ENCODE measurements around the gene ARID3A. TPM values are rescaled to one million over a fixed set of nuclear protein-coding genes. Genes with fewer than 3 reads are reported as not detected.

ARID3A gene
- total and polyA plus RNA-seq, 2 of the 13 experiments (the other 11 are each of a cell fraction or from before 2014, with no cell fraction given) = 71.3 to 77.9 TPM

DNA sequence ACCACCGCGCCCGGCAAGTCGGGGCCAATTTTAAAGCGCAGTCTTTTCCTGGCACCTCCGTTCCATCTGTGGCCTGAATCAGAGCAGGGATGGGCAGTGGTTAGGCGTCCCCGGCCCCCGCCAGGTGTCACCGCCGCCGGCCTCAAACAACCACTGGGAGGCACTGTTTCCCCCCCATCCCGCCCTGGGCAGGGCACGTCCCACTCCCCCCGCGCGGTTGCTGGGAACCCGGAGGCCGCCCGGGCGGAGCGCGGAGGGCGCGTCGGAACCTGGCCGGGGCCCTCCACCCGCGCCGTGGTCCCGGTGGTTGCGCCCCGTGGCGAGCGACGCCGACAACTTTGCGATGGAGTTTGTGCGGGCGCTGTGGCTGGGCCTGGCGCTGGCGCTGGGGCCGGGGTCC lies 74.3 kb downstream of the ARID3A start, which contains the start of gene GRIN3B (continued):
- TF ChIP-seq, protein P1, sequence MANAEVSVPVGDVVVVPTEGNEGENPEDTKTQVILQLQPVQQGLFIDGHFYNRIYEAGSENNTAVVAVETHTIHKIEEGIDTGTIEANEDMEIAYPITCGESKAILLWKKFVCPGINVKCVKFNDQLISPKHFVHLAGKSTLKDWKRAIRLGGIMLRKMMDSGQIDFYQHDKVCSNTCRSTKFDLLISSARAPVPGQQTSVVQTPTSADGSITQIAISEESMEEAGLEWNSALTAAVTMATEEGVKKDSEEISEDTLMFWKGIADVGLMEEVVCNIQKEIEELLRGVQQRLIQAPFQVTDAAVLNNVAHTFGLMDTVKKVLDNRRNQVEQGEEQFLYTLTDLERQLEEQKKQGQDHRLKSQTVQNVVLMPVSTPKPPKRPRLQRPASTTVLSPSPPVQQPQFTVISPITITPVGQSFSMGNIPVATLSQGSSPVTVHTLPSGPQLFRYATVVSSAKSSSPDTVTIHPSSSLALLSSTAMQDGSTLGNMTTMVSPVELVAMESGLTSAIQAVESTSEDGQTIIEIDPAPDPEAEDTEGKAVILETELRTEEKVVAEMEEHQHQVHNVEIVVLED (CRISPR knock-in tag; IDR thresholded peaks at IDR 0.05; ENCODE audit: borderline replicate concordance) = no peak
- TF ChIP-seq ZNF510 (CRISPR knock-in tag; IDR thresholded peaks at IDR 0.05; ENCODE audit: low read depth) (no peak), ZSCAN25 (CRISPR knock-in tag; IDR thresholded peaks at IDR 0.05) (no peak), RXRA (CRISPR knock-in tag; IDR thresholded peaks at IDR 0.05) (no peak), NCOA2 (CRISPR knock-in tag; IDR thresholded peaks at IDR 0.05) (no peak), ZFP90 (CRISPR knock-in tag; IDR thresholded peaks at IDR 0.05; ENCODE audit: borderline replicate concordance) (no peak), MAFG (CRISPR knock-in tag; IDR thresholded peaks at IDR 0.05) (no peak), MTF2 (CRISPR knock-in tag; IDR thresholded peaks at IDR 0.05; ENCODE audit: borderline replicate concordance) (no peak), ATRX (CRISPR knock-in tag; IDR thresholded peaks at IDR 0.05; ENCODE audit: borderline replicate concordance) (no peak), TRIM24 (CRISPR knock-in tag; IDR thresholded peaks at IDR 0.05) (no peak), ZMYM2 (CRISPR knock-in tag; IDR thresholded peaks at IDR 0.05) (no peak)
- TF ChIP-seq, protein P2, sequence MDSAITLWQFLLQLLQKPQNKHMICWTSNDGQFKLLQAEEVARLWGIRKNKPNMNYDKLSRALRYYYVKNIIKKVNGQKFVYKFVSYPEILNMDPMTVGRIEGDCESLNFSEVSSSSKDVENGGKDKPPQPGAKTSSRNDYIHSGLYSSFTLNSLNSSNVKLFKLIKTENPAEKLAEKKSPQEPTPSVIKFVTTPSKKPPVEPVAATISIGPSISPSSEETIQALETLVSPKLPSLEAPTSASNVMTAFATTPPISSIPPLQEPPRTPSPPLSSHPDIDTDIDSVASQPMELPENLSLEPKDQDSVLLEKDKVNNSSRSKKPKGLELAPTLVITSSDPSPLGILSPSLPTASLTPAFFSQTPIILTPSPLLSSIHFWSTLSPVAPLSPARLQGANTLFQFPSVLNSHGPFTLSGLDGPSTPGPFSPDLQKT (CRISPR knock-in tag; IDR thresholded peaks at IDR 0.05; ENCODE audit: borderline replicate concordance) = no peak
- TF ChIP-seq, protein P3, sequence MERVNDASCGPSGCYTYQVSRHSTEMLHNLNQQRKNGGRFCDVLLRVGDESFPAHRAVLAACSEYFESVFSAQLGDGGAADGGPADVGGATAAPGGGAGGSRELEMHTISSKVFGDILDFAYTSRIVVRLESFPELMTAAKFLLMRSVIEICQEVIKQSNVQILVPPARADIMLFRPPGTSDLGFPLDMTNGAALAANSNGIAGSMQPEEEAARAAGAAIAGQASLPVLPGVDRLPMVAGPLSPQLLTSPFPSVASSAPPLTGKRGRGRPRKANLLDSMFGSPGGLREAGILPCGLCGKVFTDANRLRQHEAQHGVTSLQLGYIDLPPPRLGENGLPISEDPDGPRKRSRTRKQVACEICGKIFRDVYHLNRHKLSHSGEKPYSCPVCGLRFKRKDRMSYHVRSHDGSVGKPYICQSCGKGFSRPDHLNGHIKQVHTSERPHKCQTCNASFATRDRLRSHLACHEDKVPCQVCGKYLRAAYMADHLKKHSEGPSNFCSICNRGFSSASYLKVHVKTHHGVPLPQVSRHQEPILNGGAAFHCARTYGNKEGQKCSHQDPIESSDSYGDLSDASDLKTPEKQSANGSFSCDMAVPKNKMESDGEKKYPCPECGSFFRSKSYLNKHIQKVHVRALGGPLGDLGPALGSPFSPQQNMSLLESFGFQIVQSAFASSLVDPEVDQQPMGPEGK (CRISPR knock-in tag; IDR thresholded peaks at IDR 0.05) = peak; percentile 85
- TF ChIP-seq, protein P4, sequence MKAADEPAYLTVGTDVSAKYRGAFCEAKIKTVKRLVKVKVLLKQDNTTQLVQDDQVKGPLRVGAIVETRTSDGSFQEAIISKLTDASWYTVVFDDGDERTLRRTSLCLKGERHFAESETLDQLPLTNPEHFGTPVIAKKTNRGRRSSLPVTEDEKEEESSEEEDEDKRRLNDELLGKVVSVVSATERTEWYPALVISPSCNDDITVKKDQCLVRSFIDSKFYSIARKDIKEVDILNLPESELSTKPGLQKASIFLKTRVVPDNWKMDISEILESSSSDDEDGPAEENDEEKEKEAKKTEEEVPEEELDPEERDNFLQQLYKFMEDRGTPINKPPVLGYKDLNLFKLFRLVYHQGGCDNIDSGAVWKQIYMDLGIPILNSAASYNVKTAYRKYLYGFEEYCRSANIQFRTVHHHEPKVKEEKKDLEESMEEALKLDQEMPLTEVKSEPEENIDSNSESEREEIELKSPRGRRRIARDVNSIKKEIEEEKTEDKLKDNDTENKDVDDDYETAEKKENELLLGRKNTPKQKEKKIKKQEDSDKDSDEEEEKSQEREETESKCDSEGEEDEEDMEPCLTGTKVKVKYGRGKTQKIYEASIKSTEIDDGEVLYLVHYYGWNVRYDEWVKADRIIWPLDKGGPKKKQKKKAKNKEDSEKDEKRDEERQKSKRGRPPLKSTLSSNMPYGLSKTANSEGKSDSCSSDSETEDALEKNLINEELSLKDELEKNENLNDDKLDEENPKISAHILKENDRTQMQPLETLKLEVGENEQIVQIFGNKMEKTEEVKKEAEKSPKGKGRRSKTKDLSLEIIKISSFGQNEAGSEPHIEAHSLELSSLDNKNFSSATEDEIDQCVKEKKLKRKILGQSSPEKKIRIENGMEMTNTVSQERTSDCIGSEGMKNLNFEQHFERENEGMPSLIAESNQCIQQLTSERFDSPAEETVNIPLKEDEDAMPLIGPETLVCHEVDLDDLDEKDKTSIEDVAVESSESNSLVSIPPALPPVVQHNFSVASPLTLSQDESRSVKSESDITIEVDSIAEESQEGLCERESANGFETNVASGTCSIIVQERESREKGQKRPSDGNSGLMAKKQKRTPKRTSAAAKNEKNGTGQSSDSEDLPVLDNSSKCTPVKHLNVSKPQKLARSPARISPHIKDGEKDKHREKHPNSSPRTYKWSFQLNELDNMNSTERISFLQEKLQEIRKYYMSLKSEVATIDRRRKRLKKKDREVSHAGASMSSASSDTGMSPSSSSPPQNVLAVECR (CRISPR knock-in tag; IDR thresholded peaks at IDR 0.05; ENCODE audit: borderline replicate concordance) = peak; percentile 69; the same call in 1 of the 2 replicates
- TF ChIP-seq, protein P5, sequence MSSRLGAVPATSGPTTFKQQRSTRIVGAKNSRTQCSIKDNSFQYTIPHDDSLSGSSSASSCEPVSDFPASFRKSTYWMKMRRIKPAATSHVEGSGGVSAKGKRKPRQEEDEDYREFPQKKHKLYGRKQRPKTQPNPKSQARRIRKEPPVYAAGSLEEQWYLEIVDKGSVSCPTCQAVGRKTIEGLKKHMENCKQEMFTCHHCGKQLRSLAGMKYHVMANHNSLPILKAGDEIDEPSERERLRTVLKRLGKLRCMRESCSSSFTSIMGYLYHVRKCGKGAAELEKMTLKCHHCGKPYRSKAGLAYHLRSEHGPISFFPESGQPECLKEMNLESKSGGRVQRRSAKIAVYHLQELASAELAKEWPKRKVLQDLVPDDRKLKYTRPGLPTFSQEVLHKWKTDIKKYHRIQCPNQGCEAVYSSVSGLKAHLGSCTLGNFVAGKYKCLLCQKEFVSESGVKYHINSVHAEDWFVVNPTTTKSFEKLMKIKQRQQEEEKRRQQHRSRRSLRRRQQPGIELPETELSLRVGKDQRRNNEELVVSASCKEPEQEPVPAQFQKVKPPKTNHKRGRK (CRISPR knock-in tag; IDR thresholded peaks at IDR 0.05) = no peak
- TF ChIP-seq, protein P6, sequence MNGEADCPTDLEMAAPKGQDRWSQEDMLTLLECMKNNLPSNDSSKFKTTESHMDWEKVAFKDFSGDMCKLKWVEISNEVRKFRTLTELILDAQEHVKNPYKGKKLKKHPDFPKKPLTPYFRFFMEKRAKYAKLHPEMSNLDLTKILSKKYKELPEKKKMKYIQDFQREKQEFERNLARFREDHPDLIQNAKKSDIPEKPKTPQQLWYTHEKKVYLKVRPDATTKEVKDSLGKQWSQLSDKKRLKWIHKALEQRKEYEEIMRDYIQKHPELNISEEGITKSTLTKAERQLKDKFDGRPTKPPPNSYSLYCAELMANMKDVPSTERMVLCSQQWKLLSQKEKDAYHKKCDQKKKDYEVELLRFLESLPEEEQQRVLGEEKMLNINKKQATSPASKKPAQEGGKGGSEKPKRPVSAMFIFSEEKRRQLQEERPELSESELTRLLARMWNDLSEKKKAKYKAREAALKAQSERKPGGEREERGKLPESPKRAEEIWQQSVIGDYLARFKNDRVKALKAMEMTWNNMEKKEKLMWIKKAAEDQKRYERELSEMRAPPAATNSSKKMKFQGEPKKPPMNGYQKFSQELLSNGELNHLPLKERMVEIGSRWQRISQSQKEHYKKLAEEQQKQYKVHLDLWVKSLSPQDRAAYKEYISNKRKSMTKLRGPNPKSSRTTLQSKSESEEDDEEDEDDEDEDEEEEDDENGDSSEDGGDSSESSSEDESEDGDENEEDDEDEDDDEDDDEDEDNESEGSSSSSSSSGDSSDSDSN (CRISPR knock-in tag; IDR thresholded peaks at IDR 0.05) = peak; percentile 58; the same call in 1 of the 2 replicates

Data from HepG2 (cell line).